Mucosa of descending colon (tissue), 3 donors: Measurements from ENCODE around the gene TMEM108. TPM values are rescaled to one million over a fixed set of nuclear protein-coding genes. Genes with fewer than 3 reads are reported as not detected.

Experiments used
- ATAC-seq: fragments of 200-7000 bp; cut with Tn5 transposase; one replicate; pipeline ENCODE4 v1.9.1; 2020; ENCODE audit warnings: mild to moderate bottlenecking, moderate library complexity
- DNase-seq, 3 donors: peaks; one replicate each; pipeline ENCODE4 v3.0.0-alpha.2; 2020
- H3K36me3 ChIP-seq: fragments of 200-600 bp; one replicate; pipeline ENCODE4 v1.8.0; 2021; ENCODE audit warnings: low read depth, mild to moderate bottlenecking
- H3K4me1 ChIP-seq: fragments of 200-600 bp; one replicate; pipeline ENCODE4 v1.8.0; 2021; ENCODE audit warnings: low read depth, mild to moderate bottlenecking
- H3K4me3 ChIP-seq: fragments of 200-600 bp; one replicate; pipeline ENCODE4 v1.8.0; 2021; ENCODE audit warnings: mild to moderate bottlenecking
- H3K9me3 ChIP-seq: fragments of 200-600 bp; one replicate; pipeline ENCODE4 v1.8.0; 2021; ENCODE audit warnings: mild to moderate bottlenecking
- intact Hi-C, 2 donors: fragments of 100-400 bp; cut with DNase I in 1 of 2; cut with micrococcal nuclease in 1 of 2; formaldehyde crosslinking; loops; one replicate each; pipeline versions ENCODE4 v1.11.0 to v1.11.1; 2022; cut with DNase I, micrococcal nuclease
- total RNA-seq, 3 donors: library from RNA; stranded (reverse); fragmentation: NEBNext Ultra II Directional in 2 of 3; extraction: Animal tissue kit (Norgen Biotek cat#: 25700) in 2 of 3; gene quantifications; one replicate each; pipeline versions ENCODE4 v1.2.1 to v1.2.4, GENCODE V29; 2021 to 2023
- TF ChIP-seq, protein P1 (sequence below): fragments of 200-600 bp; IDR thresholded peaks from one replicate; pipeline ENCODE4 v1.8.0; 2022; ENCODE audit warnings: antibody characterized with exemption, mild to moderate bottlenecking
- donor health status: DM: no; HTN: no; CAD: no; lungs with moderate emphysema.
- donor health status: DM: no; HTN: no; CAD: no.
- donor health status: DM: no; HTN: yes; CAD: no.

Gene TMEM108
- total RNA-seq, 3 donors from 2014 or later, result 0.72 to 3.4 (median 1.1) TPM

DNA sequence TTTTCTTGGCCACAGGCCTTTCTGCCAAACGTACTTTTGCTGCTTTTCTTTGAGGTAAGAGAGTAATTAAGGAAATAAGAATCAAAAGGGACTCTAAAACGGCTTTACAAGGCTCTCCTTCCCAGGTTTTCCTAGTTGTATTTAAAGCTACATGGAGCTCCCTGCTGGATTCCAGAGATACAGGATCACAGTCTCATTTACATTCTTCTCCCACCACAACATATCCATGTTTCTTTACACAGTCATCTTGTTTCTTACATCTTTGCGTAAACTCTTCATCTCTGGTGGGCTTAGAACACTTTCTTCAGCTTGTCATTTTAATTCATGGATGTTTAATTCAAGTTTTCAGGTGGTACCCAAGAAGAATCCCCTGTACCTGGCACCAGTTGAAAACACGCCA lies 244.0 kb downstream of the TMEM108 start:
- Histone ChIP-seq H3K36me3 (no peaks in the 10 kb centered on the region), H3K4me3 (no peak overlapping the region), H3K9me3 (no peaks in the 10 kb centered on the region), H3K4me1 (no peaks in the 10 kb centered on the region)
- intact Hi-C loops, result no loop called here
- no peak for DNase-seq
- ATAC-seq, result no peak
- TF ChIP-seq, protein P1, sequence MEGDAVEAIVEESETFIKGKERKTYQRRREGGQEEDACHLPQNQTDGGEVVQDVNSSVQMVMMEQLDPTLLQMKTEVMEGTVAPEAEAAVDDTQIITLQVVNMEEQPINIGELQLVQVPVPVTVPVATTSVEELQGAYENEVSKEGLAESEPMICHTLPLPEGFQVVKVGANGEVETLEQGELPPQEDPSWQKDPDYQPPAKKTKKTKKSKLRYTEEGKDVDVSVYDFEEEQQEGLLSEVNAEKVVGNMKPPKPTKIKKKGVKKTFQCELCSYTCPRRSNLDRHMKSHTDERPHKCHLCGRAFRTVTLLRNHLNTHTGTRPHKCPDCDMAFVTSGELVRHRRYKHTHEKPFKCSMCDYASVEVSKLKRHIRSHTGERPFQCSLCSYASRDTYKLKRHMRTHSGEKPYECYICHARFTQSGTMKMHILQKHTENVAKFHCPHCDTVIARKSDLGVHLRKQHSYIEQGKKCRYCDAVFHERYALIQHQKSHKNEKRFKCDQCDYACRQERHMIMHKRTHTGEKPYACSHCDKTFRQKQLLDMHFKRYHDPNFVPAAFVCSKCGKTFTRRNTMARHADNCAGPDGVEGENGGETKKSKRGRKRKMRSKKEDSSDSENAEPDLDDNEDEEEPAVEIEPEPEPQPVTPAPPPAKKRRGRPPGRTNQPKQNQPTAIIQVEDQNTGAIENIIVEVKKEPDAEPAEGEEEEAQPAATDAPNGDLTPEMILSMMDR, result no peak

GRCh38 chr3:133283958-133284807 lies 246.0 kb downstream of the TMEM108 start:
- TF ChIP-seq, protein P1, result no peak
- DNase-seq (no peak), ATAC-seq (no peak)
- no peaks in the 10 kb centered on the region for H3K9me3 ChIP-seq
- H3K4me1 ChIP-seq, result no peaks in the 10 kb centered on the region
- intact Hi-C loops, result no loop called here
- H3K4me3 ChIP-seq, result no peak overlapping the region
- no peaks in the 10 kb centered on the region for H3K36me3 ChIP-seq

DNA sequence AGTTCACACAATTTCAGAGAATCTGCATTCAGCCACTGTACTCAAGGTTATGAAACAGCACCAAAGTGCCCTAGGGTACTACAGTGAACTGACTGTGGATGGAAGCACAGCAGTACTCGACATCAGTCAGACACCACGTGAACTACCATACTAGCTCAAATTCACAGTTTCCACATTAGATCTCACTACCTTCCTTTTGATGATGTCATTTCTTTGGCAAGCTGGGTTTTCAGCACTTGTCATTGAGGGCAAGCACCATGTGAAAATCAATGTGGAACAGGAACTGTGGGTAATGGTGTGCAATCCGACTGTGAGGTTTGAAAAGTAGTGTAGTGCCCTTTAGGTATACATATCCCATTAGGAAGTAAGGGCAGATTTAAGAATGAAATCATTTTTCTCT lies 251.1 kb downstream of the TMEM108 start:
- no peak for DNase-seq
- Histone ChIP-seq H3K36me3 (no peaks in the 10 kb centered on the region), H3K9me3 (no peaks in the 10 kb centered on the region), H3K4me3 (no peak overlapping the region), H3K4me1 (no peaks in the 10 kb centered on the region)
- TF ChIP-seq, protein P1, result no peak
- intact Hi-C loops, result no loop called here
- ATAC-seq, result no peak

GRCh38 chr3:133292296-133292695 lies 254.1 kb downstream of the TMEM108 start:
- ATAC-seq, result no peak
- no peaks in the 10 kb centered on the region for H3K9me3 ChIP-seq
- H3K36me3 ChIP-seq, result no peaks in the 10 kb centered on the region
- TF ChIP-seq, protein P1, result no peak
- H3K4me3 ChIP-seq, result no peak overlapping the region
- DNase-seq, result no peak
- no peaks in the 10 kb centered on the region for H3K4me1 ChIP-seq
- intact Hi-C loops, result no loop called here

- H3K9me3 ChIP-seq, result no peaks in the 10 kb centered on the region
- TF ChIP-seq, protein P1, result no peak
- no peaks in the 10 kb centered on the region for H3K36me3 ChIP-seq
- no peak for ATAC-seq
- DNase-seq, result no peak
- no peak overlapping the region for H3K4me3 ChIP-seq
- intact Hi-C loops, result no loop called here
- H3K4me1 ChIP-seq, result no peaks in the 10 kb centered on the region
These were observed 255.4 kb downstream of the TMEM108 start for GRCh38 chr3:133293397-133294110.
